GM21528 (cell line): ENCODE data around the gene KRTAP4-12.
"Not testable (repeated sequence)": the region's sequence is repeated elsewhere in the genome, so short reads cannot be mapped to it uniquely, and the experiment has no call there.

Experiments used
- ATAC-seq: cut with Tn5 transposase; IDR thresholded peaks from one replicate; pipeline ENCODE4 v1.9.1; 2021; ENCODE audit warnings: mild to moderate bottlenecking, moderate library complexity; ENCODE audit not compliant: unreplicated experiment, low FRiP score

The KRTAP4-12 gene

DNA sequence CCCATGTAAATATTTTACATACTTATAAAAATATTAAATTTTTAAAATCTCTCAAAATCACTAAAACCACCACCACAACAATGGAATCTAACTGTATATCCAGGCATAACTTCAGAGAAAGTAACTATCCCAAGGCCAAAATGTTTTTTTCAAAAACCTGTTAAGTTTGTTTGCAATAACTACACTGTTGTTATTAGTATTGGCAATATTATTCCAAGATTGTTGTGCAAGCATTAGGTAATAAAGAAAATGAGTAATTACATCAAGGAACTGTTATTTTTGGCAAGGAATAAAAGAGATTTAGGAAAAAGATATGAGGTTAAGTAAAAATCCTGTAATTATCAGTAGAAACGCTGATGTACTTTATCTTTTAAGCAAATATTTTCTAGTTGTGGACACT, 3.4 kb upstream of the KRTAP4-12 start:
- no peak for ATAC-seq

DNA sequence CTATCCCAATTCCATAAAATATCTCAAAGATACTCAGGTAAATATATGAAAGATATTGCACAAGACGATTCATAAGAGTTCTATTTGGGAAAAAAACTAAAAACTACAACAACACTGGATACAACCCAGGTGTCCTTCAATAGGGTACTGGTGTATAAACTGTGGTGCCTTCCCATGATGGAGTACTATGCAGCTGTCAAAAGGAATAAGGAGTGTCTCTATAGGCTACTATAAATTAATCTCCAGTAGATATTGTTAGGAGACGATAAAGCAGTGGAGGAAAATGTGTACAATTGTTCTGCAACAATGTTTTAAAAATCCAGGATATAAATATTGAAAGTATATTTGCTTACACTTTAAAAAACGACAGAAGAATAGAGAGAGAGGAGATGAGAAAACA, 2.4 kb upstream of the KRTAP4-12 start:
- no peak for ATAC-seq

DNA sequence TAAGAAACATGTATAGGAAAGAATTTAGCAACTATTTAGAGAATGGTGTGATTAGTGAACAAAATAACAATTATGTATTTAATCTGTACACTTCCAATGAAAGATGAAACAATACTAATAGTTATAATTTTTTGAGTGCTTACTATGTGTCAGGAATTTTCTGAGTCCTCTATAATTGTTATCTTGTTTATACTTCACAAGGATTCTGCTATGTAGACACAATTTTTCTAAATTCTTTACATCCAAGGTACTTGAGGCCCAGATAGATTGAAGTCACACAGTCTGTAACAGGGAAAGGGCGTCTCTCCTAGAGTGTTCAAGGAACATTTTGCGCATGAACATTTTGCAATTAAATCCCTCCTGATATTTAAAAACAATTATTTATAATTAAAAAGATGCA, 1.1 kb upstream of the KRTAP4-12 start:
- no peak for ATAC-seq

DNA sequence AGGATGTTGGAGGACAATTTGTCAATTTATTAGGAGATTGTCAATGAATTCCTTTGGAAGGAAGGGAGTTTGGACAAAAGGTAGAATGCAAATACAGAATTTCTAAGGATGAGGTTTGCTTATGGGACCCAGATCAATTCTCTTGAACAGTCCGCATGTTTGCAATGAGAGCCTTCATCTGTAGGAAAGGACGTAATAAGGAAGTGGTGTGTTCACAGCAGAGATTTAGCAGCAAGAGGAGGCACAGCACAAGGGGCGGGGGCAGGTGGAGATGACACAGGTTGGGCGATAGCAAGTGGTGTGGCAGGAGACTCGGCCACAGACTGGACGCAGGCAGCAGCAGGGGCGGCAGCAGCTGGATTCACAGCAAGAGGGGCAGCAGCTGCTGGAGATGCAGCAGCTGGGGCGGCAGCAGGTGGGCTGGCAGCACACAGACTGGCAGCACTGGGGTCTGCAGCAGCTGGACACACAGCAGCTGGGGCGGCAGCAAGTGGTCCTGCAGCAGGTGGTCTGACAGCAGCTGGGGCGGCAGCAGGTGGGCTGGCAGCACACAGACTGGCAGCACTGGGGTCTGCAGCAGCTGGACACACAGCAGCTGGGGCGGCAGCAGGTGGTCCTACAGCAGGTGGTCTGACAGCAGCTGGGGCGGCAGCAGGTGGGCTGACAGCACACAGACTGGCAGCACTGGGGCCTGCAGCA, 541 bp downstream of the KRTAP4-12 start:
- ATAC-seq, result not testable (repeated sequence)

DNA sequence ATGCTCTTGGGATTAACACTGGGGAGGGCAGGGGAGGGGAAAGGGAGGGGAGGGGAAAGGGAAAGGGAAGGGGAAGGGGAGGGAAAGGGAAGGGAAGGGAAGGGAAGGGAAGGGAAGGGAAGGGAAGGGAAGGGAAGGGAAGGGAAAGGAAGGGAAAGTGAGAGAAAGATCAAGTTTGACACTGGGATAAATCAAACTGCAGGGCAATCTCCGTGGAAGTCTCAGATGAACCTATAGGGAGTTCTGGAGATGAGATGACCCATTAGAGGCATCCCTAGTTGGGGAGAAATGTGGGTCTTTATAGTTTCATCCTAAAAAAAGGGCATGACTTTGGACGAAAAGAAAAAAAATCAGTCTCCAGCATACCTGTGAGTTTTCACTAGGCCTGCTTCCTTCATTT, 2.2 kb downstream of the KRTAP4-12 start:
- ATAC-seq, result no peak

DNA sequence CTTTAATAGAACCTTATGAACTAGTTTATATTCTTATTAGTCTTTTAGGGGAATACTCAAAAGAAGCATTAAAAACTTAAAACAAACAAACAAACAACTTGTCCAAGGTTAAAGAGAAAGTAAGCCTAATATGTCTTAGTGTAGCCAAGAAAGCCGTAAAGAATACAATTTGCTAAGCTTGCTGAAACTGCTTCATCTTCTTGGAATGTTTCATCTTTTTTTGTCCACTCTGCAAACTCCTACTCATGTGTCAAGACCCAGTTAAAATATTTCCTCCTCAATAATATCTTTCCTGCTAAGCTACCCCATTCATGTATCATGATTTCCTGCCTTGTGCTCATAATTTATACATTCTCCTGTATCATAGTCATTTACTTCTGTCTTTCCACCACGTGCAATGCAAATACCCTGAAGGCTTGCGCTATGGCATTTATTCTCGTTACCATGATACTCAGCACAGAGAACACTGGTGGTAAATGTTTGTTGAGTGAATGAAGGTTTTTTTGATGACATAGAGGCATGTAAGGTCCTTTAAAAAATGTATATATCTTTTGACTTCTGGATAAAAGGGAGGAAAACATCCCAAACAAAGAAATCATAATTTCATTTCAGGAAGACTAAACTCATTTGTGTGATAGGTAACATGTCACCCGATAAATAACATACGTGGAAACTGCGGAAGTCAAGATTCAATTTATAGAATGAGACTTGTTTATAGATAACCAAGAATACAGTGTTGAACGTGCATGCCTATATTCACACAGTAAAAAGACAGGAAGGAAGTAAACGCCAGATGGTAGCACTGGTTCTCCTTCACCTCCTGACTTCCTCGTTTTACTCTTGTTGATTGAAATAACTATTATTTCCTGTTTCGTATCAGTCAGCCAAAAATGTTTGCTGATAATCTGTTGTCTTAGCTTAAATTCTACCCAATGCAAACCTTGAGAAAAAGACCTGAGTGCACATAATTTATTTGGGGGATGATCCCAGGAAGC, 4.0 kb downstream of the KRTAP4-12 start:
- not testable (repeated sequence) for ATAC-seq

DNA sequence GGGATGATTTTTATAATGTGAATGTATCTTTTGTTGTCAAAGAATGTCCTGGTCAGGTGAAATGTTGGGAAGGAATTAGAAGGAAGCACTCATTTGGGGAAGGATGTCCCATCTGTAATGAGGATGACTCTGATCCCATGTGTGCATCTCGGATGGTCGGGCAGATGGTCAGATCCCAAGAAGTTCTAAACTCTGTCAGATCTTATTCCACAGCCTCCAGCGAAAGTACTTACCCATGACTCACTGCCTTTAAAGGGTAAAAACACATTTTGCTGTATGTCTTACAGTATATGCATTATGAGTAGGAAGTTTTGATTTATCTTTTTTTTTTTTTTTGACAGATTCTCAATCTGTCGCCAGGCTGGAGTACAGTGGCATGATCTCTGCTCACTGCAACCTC, 5.3 kb downstream of the KRTAP4-12 start:
- ATAC-seq, result no peak

DNA sequence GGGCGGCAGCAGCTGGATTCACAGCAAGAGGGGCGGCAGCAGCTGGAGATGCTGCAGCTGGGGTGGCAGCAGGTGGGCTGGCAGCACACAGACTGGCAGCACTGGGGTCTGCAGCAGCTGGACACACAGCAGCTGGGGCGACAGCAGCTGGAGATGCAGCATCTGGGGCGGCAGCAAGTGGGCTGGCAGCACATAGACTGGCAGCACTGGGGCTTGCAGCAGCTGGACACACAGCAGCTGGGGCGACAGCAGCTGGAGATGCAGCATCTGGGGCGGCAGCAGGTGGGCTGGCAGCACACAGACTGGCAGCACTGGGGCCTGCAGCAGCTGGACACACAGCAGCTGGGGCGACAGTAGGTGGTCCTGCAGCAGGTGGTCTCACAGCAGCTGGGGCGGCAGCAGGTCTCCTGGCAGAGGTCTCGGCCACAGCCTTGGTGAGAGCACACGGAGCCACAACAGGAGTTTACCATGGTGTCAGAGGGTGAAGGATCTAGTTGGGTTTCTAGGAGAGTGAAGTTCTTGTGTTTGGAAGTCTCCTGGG, 6.1 kb downstream of the KRTAP4-12 start, which contains the start of gene KRTAP4-11:
TSS of gene KRTAP4-11 (minus strand) at position 528 of the 541 bp plus-strand sequence. CDS start at position 470, 58 bp downstream.
- not testable (repeated sequence) for ATAC-seq

DNA sequence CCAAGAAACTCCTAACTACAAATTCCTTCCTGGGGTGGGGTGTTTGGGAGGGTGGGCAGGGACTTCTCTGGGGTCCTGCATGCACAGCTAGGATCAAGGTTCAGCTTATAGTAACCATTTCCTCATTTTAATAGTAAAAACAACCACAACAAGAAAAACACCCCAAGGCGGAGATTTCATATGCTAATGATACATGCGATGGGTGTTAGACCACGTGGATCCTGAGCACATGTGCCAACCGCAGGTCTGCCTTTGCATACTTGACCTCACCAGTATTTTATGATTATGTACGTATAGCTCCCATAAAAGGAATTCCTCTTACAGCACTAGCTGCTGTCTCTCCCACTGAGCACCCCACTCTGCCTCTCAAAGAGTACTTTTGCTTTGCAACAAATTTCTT, 7.7 kb downstream of the KRTAP4-12 start:
- no peak for ATAC-seq

DNA sequence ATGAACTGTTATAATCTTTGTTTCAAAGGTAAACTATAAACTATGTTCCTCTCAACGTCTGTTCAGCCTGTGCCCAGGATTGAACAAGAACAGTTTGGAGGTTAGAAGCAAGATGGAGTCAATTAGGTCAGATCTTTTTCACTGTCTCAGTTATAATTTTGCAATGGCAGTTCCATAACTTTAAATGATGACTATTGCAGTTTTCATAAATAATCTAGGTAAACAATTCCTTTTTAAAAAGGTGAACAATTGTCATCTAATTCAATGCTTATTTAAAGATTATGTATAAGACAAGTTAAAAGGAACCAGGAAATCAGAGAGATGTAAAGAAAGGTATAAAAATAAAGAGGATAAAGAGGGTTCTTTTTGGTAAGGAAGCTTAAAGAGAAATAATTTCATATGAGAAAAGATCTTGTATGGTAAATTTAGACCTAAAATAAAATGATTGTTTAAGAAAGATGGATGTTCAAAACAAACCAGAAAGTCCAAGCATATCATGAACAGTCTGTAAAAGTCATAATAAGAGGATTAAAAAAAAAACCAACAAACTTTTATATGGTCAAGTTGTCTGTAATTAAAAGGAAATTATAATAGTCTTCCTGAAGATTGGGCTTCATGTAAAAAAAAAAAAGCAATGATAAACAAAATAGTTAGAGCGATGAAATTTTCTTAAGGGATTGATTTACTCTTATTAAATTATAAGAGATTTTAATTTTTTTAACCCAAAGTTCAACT, 12.7 kb downstream of the KRTAP4-12 start:
- no peak for ATAC-seq

DNA sequence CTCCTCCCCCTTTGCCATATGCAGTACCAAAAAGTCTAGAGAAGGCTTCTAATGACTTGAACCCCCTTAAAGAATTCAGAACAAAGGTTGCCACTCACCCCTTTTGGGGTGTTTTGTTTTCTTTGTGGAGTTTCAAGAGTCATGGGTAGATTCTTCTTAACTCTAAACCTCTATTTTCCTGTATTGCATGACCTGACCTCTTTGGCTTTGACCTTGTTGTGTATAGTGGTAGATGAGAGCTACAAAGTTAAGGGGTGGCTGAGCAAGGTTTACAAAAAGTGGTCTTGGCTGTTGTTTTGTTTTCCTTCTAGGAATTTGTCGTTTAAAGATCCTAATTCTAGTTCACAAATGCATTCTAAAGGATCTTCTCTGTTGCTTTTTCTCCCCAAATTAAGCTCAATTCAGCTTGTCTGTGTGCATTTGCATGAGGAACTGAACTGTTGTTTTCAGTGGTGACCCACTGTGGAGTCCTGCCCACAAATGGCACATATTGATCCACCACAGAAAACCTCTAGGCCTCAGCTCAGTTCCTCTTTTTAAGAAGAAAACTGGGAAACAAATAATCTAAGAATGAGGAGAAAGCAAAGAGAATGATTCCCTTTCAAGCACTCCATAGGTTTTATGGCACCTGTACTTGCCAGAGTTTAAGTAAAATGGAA, 15.1 kb downstream of the KRTAP4-12 start:
- not testable (repeated sequence) for ATAC-seq

DNA sequence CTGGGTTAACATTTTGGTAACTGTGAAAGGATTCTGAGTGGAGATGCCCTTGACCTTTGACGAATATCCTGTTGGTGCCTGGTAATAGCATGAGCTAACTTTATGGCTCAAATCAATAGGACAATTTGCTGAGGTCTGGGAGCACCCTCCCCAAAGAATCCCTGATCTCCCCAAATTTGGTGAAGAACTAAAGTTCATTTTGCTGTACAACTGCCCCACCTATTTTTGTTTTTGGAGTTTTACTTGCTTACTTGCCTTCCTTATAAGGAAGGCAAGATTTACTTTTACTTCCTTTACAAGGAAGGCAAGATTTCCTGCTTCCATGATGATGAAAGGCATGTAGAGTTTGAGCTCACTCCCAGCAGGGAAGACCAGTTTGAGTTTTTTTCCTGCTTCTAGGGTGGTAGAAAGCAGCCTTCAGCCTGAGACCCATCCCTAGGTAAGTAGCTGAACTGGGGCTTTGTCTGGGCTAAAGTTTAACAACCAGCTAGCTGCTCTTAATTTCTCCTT, 16.0 kb downstream of the KRTAP4-12 start:
- ATAC-seq, result no peak

DNA sequence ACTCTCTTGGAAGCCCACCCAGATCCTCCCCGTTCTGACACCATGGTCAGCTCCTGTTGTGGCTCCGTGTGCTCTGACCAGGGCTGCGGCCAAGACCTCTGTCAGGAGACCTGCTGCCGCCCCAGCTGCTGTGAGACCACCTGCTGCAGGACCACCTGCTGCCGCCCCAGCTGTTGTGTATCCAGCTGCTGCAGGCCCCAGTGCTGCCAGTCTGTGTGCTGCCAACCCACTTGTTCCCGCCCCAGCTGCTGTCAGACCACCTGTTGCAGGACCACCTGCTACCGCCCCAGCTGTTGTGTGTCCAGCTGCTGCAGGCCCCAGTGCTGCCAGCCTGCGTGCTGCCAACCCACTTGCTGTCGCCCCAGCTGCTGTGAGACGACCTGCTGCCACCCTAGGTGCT, 18.6 kb downstream of the KRTAP4-12 start, which contains the start of gene KRTAP4-9:
TSS of gene KRTAP4-9 (plus strand) at position 43 of the 400 bp plus-strand sequence. CDS start at position 43, 0 bp downstream.
- not testable (repeated sequence) for ATAC-seq

DNA sequence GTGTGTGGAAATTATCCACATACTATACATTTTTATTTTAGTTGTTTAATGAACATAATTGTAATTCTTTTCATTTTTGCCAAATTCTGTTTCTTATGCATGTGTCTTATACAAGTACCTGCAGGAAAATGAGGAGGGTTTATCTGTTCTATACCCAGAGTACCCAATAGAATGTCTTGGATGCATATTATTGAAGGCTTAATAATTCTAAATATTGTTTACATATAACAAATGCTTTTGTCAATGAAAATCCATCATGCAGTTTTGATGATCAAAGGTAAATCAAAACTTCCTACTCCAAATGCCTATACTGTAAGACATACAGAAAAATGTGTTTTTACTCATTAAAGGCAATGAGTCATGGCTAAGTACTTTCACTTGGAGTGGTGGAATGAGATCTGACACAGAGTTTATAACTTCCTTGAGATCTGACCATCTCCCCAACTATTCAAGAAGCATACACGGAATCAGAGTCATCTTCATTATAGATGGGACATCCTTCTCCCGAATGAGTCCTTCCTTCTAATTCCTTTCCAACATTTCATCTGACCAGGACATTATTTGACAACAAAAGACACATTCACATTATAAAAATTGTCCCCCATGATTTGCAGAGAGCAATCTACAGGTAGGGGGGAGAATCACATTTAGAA, 19.5 kb downstream of the KRTAP4-12 start:
- ATAC-seq, result not testable (repeated sequence)

DNA sequence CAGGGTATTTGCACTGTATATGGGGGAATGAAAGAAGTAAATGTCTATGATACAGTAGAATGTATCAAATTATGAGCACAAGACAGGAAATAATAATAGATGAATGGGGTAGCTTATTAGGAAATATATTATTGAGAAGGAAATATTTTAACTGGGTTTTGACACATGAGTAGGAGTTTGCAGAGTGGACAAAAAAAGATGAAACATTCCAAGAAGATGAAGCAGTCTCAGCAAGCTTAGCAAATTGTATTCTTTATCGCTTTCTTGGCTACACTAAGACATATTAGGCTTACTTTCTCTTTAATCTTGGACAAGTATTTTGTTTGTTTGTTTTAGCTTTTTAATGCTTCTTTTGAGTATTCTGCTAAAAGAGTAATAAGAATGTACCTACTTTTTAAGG, 20.1 kb downstream of the KRTAP4-12 start:
- ATAC-seq, result no peak

DNA sequence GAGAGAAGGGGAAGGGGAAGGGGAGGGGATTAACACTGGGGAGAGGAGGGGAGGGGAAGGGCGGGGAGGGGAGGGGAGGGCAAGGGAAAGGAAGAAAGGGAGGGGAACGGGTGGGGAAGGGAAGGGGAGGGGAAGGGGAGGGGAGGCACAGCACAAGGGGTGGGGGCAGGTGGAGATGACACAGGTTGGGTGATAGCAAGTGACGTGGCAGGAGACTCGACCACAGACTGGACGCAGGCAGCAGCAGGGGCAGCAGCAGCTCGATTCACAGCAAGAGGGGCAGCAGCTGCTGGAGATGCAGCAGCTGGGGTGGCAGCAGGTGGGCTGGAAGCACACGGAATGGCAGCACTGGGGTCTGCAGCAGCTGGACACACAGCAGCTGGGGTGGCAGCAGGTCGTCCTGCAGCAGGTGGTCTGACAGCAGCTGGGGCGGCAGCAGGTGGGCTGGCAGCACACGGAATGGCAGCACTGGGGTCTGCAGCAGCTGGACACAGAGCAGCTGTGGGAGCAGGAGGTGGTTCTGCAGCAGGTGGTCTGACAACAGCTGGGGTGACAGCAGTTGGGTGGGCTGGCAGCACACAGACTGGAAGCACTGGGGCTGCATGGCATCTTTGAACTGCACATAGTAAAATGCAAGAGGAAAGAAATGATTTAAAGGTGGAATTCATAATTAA, 22.3 kb downstream of the KRTAP4-12 start, which contains the start of gene KRTAP4-16:
TSS of gene KRTAP4-16 (minus strand) at position 624 of the 674 bp plus-strand sequence. CDS start at position 624, 0 bp downstream.
- ATAC-seq, result no peak

DNA sequence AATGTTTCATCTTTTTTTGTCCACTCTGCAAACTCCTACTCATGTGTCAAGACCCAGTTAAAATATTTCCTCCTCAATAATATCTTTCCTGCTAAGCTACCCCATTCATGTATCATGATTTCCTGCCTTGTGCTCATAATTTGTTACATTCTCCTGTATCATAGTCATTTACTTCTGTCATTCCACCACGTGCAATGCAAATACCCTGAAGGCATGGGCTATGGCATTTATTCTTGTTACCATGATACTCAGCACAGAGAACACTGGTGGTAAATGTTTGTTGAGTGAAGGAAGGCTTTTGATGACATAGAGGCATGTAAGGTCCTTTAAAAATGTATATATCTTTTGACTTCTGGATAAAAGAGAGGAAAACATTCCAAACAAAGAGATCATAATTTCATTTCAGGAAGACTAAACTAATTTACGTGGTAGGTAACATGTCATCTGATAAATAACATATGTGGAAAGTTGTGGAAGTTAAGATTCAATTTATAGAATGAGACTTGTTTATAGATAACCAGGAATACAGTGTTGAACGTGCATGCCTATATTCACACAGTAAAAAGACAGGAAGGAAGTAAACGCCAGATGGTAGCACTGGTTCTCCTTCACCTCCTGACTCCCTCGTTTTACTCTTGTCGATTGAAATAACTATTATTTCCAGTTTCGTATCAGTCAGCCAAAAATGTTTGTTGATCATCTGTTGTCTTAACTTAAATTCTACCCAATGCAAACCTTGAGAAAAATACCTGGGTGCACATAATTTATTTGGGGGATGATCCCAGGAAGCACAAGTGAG, 24.1 kb downstream of the KRTAP4-12 start:
- ATAC-seq, result not testable (repeated sequence)

DNA sequence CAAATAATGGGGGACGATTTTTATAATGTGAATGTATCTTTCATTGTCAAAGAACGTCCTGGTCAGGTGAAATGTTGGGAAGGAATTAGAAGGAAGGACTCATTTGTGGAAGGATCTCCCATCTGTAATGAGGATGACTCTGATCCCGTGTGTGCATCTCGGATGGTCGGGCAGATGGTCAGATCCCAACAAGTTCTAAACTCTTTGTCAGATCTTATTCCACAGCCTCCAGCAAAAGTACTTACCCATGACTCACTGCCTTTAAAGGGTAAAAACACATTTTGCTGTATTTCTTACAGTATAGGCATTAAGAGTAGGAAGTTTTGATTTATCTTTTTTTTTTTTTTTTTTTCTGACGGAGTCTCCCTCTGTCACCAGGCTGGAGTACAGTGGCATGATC, 25.5 kb downstream of the KRTAP4-12 start:
- ATAC-seq, result no peak
